GM21737 (cell line): ENCODE results near the gene ATG2B.

Experiments
- ATAC-seq: cut with Tn5 transposase; IDR thresholded peaks from one replicate; pipeline ENCODE4 v1.9.1; 2021; ENCODE audit warnings: mild to moderate bottlenecking, moderate library complexity; ENCODE audit not compliant: unreplicated experiment

The ATG2B gene

DNA sequence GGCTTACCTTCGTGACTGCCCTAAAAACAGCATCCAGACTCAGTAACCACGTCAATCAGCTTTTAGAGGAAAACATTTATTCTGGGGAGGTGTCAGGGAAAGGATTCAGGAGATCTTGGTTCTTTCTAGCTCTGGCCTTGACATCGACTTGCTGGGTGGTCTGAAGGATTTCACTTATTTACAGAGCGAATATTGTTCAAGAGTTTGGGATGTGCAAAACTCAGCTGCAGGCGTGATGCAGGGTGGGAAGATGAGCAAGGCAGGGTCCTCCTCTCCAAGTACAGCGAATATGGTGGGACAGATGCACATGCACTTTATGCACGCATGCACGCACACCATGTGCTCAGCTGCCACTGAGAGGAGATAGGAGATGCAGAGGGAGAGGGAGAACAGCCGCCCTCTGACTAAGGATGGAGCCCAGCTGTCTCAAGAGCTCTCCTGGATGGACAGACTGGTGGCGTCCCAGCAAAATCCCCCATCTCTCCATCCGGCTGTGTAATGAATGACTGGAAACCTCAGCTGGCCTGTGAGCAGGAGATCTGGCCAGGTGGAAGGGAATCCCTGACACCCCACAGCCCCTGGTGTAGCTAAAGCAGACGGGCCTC, 131.5 kb downstream of the ATG2B start:
- no peak for ATAC-seq

DNA sequence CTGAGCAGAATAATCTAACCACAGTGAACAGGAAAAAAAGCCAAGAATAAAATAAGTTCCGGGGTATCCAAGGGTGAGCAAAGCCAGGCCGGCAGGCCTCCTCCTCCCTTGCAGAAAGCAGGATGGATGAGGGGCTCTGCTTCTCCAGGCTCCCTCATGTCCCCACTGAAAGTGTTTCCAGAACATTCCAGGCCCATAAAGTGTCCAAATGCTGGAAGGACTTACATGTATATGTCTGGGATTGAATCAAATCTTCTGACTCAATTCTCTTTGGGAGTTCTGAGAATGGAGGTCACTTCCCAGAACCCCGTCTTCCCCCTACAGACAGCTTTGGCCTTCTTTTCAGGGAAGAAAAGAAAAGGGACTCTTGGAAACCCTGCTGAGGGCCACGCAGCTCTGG, 132.1 kb downstream of the ATG2B start:
- ATAC-seq: no peak

DNA sequence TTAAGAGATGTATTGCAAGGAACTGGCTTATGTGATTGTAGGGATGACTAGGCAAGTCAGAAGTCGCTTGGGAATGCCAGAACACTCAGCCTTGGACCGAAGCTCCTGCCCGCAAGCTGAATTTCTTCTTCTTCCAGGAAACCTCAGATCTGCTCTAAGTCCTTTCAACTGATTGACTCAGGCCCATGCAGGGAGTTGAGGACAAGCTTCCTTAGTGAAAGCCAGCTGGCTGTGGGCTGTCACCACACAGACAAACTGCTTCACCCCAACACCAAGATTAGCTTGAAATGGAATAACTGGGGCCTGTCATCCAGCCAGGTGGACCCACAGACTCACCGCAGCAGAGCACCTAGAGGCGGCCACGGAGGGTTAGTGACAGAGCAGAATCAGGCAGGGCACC, 133.8 kb downstream of the ATG2B start:
- no peak for ATAC-seq
